HCT116 (cell line): ENCODE results near the gene TDRD10. TPM values are rescaled to one million over a fixed set of nuclear protein-coding genes. Genes with fewer than 3 reads are reported as not detected.

Experiments used
- ATAC-seq: fragments of 200-7000 bp; cut with Tn5 transposase; 2 replicates; pipeline ENCODE4 v1.9.1; 2020; ENCODE audit warnings: mild to moderate bottlenecking, moderate library complexity
- BruUV-seq: library from RNA; stranded (reverse); fragments of 400-500 nt; replicated peaks from 2 replicates; lab custom pipeline; 2021; lab: Mats Ljungman, UMichigan
- CTCF ChIA-PET: fragments of 300-600 bp; sonication (Branson Sonifier 250); formaldehyde crosslinking; loops from one replicate; lab custom pipeline; 2021; ENCODE audit warnings: antibody characterized with exemption; lab: Charles Lee
- POLR2A ChIA-PET: fragments of 300-600, 350-600 bp; sonication (Branson Sonifier 250); formaldehyde crosslinking; loops from one replicate; lab custom pipeline; 2021; ENCODE audit warnings: antibody characterized with exemption; lab: Charles Lee
- RAD21 ChIA-PET, 2 experiments: fragments of 300-600 bp; sonication (Branson Sonifier 250); formaldehyde crosslinking; loops; one replicate each; lab custom pipeline; 2023; ENCODE audit warnings: low total read pairs in 2 of 2; ENCODE audit not compliant: uncharacterized antibody in 2 of 2, unreplicated experiment in 2 of 2, low non-redundant PET in 1 of 2; lab: Charles Lee
- DNase-seq: peaks from one replicate; pipeline ENCODE4 v3.0.0-alpha.2; 2010; ENCODE audit warnings: low read depth, low spot score
- H2AFZ ChIP-seq: fragments of 200-600 bp; shearing (Covaris generic), sonication (generic); 2 replicates; pipeline ENCODE4 v1.6.1; 2017; ENCODE audit warnings: low read depth, mixed run types, mixed read lengths, antibody characterized with exemption, low read length; ENCODE audit not compliant: poor library complexity, severe bottlenecking
- H3K27ac ChIP-seq: 2 replicates; pipeline ENCODE4 v1.5.1; 2012; ENCODE audit warnings: low read depth, low read length
- H3K27me3 ChIP-seq: fragments of 200-600 bp; sonication (generic); 2 replicates; pipeline ENCODE4 v1.6.1; 2016; ENCODE audit warnings: mixed run types, low read length, mixed read lengths; ENCODE audit not compliant: insufficient read depth
- H3K36me3 ChIP-seq, 2 experiments: fragments of 200-500 bp in 1 of 2; fragments of 200-600 bp in 1 of 2; sonication (Bioruptor generic) in 1 of 2; sonication (generic) in 1 of 2; 2 replicates each; pipeline versions ENCODE4 v1.5.1 to v1.6.1; 2014 to 2016; ENCODE audit warnings: low read length in 2 of 2, inconsistent platforms in 1 of 2, mixed read lengths in 1 of 2, mixed run types in 1 of 2; ENCODE audit not compliant: insufficient read depth in 2 of 2, control insufficient read depth in 1 of 2
- H3K4me1 ChIP-seq, 2 experiments: fragments of 200-600 bp in 1 of 2; sonication (generic) in 1 of 2; 2 replicates each; pipeline versions ENCODE4 v1.5.1 to v1.6.1; 2012 to 2017; ENCODE audit warnings: low read length in 2 of 2, inconsistent platforms in 1 of 2, mild to moderate bottlenecking in 1 of 2, mixed read lengths in 1 of 2, mixed run types in 1 of 2, moderate library complexity in 1 of 2; ENCODE audit not compliant: insufficient read depth in 2 of 2, control insufficient read depth in 1 of 2
- H3K4me2 ChIP-seq: fragments of 200-600 bp; sonication (generic); 2 replicates; pipeline ENCODE4 v1.6.1; 2017; ENCODE audit warnings: mixed run types, low read length, mixed read lengths
- H3K4me3 ChIP-seq, 2 experiments: fragments of 200-600 bp in 1 of 2; sonication (generic) in 1 of 2; replicated peaks in 1 of 2; 2 replicates each; pipeline ENCODE4 v1.5.1; 2011 to 2016; ENCODE audit warnings: low read length in 2 of 2, control low read depth in 1 of 2, low read depth in 1 of 2, mild to moderate bottlenecking in 1 of 2, mixed read lengths in 1 of 2, mixed run types in 1 of 2
- H3K79me2 ChIP-seq: fragments of 200-600 bp; sonication (generic); 2 replicates; pipeline ENCODE4 v1.6.1; 2017; ENCODE audit warnings: mild to moderate bottlenecking, mixed run types, low read length, moderate library complexity, mixed read lengths; ENCODE audit not compliant: insufficient read depth
- H3K9ac ChIP-seq: fragments of 200-600 bp; sonication (generic); 2 replicates; pipeline ENCODE4 v1.6.1; 2016; ENCODE audit warnings: low read length, mixed read lengths
- H3K9me2 ChIP-seq: fragments of 200-600 bp; sonication (generic), shearing (Covaris generic); 2 replicates; pipeline ENCODE4 v1.6.1; 2017; ENCODE audit warnings: mixed run types, mild to moderate bottlenecking, moderate library complexity; ENCODE audit not compliant: insufficient read depth
- H3K9me3 ChIP-seq, 2 experiments: fragments of 200-500 bp in 1 of 2; fragments of 200-600 bp in 1 of 2; sonication (Bioruptor generic) in 1 of 2; sonication (generic) in 1 of 2; 2 replicates each; pipeline ENCODE4 v1.6.1; 2014 to 2017; ENCODE audit warnings: low read length in 2 of 2, mixed read lengths in 2 of 2, inconsistent platforms in 1 of 2, low read depth in 1 of 2, mild to moderate bottlenecking in 1 of 2, mixed run types in 1 of 2, moderate library complexity in 1 of 2; ENCODE audit not compliant: control insufficient read depth in 1 of 2, insufficient read depth in 1 of 2
- H4K20me1 ChIP-seq: fragments of 200-600 bp; sonication (generic), shearing (Covaris generic); 2 replicates; pipeline ENCODE4 v1.6.1; 2017; ENCODE audit warnings: mixed run types, mild to moderate bottlenecking, moderate library complexity; ENCODE audit not compliant: insufficient read depth
- CEBPB ChIP-seq: IDR thresholded peaks from 2 replicates; pipeline ENCODE4 v1.6.1; 2012; ENCODE audit warnings: low read depth
- CTCF ChIP-seq, 3 experiments: fragments of 200-600 bp in 1 of 3; sonication (generic) in 1 of 3; IDR thresholded peaks in 2 of 3; conservative IDR thresholded peaks in 1 of 3; 2 replicates each; pipeline ENCODE4 v1.5.1; 2012 to 2017; ENCODE audit warnings: low read depth in 2 of 3, low read length in 2 of 3, antibody characterized with exemption in 1 of 3, borderline replicate concordance in 1 of 3, control low read depth in 1 of 3, mild to moderate bottlenecking in 1 of 3, mixed read lengths in 1 of 3, mixed run types in 1 of 3, moderate library complexity in 1 of 3; ENCODE audit not compliant: insufficient read depth in 1 of 3
- ELF1 ChIP-seq: IDR thresholded peaks from 2 replicates; pipeline ENCODE4 v1.6.1; 2012; ENCODE audit warnings: low read depth, borderline replicate concordance
- EZH2phosphoT487 ChIP-seq: fragments of 200-600 bp; IDR thresholded peaks from 2 replicates; pipeline ENCODE4 v1.6.1; 2018; ENCODE audit warnings: antibody characterized with exemption, borderline replicate concordance
- JUND ChIP-seq: IDR thresholded peaks from 2 replicates; pipeline ENCODE4 v1.6.1; 2012
- MAX ChIP-seq: IDR thresholded peaks from 2 replicates; pipeline ENCODE4 v1.6.1; 2012
- POLR2A ChIP-seq: IDR thresholded peaks from 2 replicates; pipeline ENCODE4 v1.7.0; 2011; ENCODE audit warnings: borderline replicate concordance; ENCODE audit not compliant: insufficient read depth, insufficient read length; ENCODE audit errors: extremely low read depth
- POLR2AphosphoS5 ChIP-seq: IDR thresholded peaks from 2 replicates; pipeline ENCODE4 v1.6.1; 2011; ENCODE audit warnings: mild to moderate bottlenecking, low read depth, low read length, moderate library complexity
- SP1 ChIP-seq: IDR thresholded peaks from 2 replicates; pipeline ENCODE4 v1.6.1; 2012; ENCODE audit warnings: low read depth
- SRF ChIP-seq: IDR thresholded peaks from 2 replicates; pipeline ENCODE4 v1.6.1; 2012; ENCODE audit warnings: low read depth
- TCF7L2 ChIP-seq: IDR thresholded peaks from 2 replicates; pipeline ENCODE4 v1.7.0; 2011; ENCODE audit warnings: borderline replicate concordance, inconsistent platforms; ENCODE audit not compliant: insufficient read depth, insufficient read length; ENCODE audit errors: extremely low read depth
- YY1 ChIP-seq: IDR thresholded peaks from 2 replicates; pipeline ENCODE4 v1.6.1; 2011; ENCODE audit warnings: low read length, low read depth, moderate library complexity, mild to moderate bottlenecking; ENCODE audit not compliant: insufficient replicate concordance; ENCODE audit errors: extremely low read depth
- ZBTB33 ChIP-seq: IDR thresholded peaks from 2 replicates; pipeline ENCODE4 v1.6.1; 2011; ENCODE audit warnings: mild to moderate bottlenecking, low read length, moderate library complexity; ENCODE audit not compliant: insufficient replicate concordance; ENCODE audit errors: extremely low read depth
- ZNF274 ChIP-seq: fragments of 200-500 bp; sonication (Bioruptor generic); IDR thresholded peaks from 2 replicates; pipeline ENCODE4 v1.6.1; 2014; ENCODE audit warnings: mild to moderate bottlenecking, low read depth, low read length, inconsistent platforms
- intact Hi-C: fragments of 100-400 bp; cut with micrococcal nuclease; formaldehyde crosslinking; loops from 2 replicates; pipeline ENCODE4 v1.10.0; 2022
- total RNA-seq: library from RNA; stranded (reverse); gene quantifications from one replicate; pipeline ENCODE4 v1.2.1, GENCODE V29; 2021; ENCODE audit not compliant: unreplicated experiment

Gene TDRD10
- total RNA-seq, 1 experiment from 2014 or later, result not detected

DNA sequence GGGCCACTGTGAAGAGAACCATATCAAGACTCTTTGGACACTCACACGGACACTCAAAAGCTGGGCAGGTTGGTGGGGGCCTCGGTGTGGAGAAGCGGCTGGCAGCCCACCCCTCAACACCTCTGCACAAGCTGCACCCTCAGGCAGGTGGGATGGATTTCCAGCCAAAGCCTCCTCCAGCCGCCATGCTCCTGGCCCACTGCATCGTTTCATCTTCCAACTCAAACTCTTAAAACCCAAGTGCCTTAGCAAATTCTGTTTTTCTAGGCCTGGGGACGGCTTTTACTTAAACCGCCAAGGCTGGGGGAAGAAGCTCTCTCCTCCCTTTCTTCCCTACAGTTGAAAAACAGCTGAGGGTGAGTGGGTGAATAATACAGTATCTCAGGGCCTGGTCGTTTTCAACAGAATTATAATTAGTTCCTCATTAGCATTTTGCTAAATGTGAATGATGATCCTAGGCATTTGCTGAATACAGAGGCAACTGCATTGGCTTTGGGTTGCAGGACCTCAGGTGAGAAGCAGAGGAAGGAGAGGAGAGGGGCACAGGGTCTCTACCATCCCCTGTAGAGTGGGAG lies 36.3 kb upstream of the TDRD10 start:
- Histone ChIP-seq H3K4me2 (no peak overlapping the region), H3K27ac (no peak overlapping the region), H3K9ac (no peak overlapping the region), H4K20me1 (no peaks in the 10 kb centered on the region), H3K4me1 (peaks cover 15 to 22% of the 10 kb centered on the region in 2 experiments), H3K9me3 (no peaks in the 10 kb centered on the region), H3K9me2 (no peaks in the 10 kb centered on the region), H3K27me3 (no peaks in the 10 kb centered on the region), H3K4me3 (no peak overlapping the region), H2AFZ (no peak overlapping the region), H3K79me2 (no peaks in the 10 kb centered on the region), H3K36me3 (no peaks in the 10 kb centered on the region)
- intact Hi-C loops, result no loop called here
- ChIA-PET CTCF (interaction anchor here (1.2 kb wide), 1 partner anchor 19 kb away, joined by 3 read pairs; no protein-coding TSS in a partner anchor), POLR2A (no interaction called here), RAD21 (no interaction called here)
- TF ChIP-seq MAX (no peak), CTCF (IDR thresholded peaks at IDR 0.05 in 2 of 3, conservative IDR thresholded peaks at IDR 0.05 in 1 of 3; ENCODE audit: borderline replicate concordance in 1 of 3, insufficient read depth in 1 of 3, low read depth in 2 of 3, low read length in 2 of 3) (no peak), POLR2AphosphoS5 (no peak), ZBTB33 (no peak), SP1 (no peak), TCF7L2 (no peak), ELF1 (no peak), SRF (no peak), CEBPB (no peak), YY1 (no peak), ZNF274 (no peak), EZH2phosphoT487 (no peak), JUND (no peak), POLR2A (no peak)
- no TSS peak for BruUV-seq
- DNase-seq, result no peak
- no peak for ATAC-seq
